Left forelimb (tissue), 1 donor: ENCODE data around the gene CCDC136.

Experiments used
- DNase-seq: peaks from one replicate; pipeline ENCODE4 v3.0.0-alpha.2; 2018; ENCODE audit warnings: low spot score

The CCDC136 gene

GRCh38 chr7:128863433-128863989, 71.7 kb downstream of the CCDC136 start:
- no peak for DNase-seq

GRCh38 chr7:128865303-128865702, 73.5 kb downstream of the CCDC136 start:
- DNase-seq, result no peak

- DNase-seq, result no peak
These were observed 74.5 kb downstream of the CCDC136 start for GRCh38 chr7:128865996-128866877.

- DNase-seq, result no peak
These were observed 75.5 kb downstream of the CCDC136 start for GRCh38 chr7:128867241-128867640.

GRCh38 chr7:128867842-128868623, 76.3 kb downstream of the CCDC136 start:
- DNase-seq, result no peak

- DNase-seq, result no peak
These were observed 76.9 kb downstream of the CCDC136 start for GRCh38 chr7:128868624-128869137.

- DNase-seq, result no peak
These were observed 77.6 kb downstream of the CCDC136 start for GRCh38 chr7:128869138-128869943.

- no peak for DNase-seq
These were observed 78.1 kb downstream of the CCDC136 start for GRCh38 chr7:128869944-128870285.

- no peak for DNase-seq
These were observed 79.3 kb downstream of the CCDC136 start for GRCh38 chr7:128871050-128871449.
